HG03565 (cell line): ENCODE measurements around the gene AKAP1.
"Not testable (repeated sequence)": the region's sequence is repeated elsewhere in the genome, so short reads cannot be mapped to it uniquely, and the experiment has no call there.

ENCODE experiments used
- ATAC-seq: cut with Tn5 transposase; IDR thresholded peaks from one replicate; pipeline ENCODE4 v1.9.1; 2021; ENCODE audit warnings: mild to moderate bottlenecking, moderate library complexity; ENCODE audit not compliant: unreplicated experiment

Gene AKAP1

GRCh38 chr17:57075785-57076184, 9.3 kb upstream of the AKAP1 start:
- ATAC-seq, result no peak

GRCh38 chr17:57077000-57077399, 8.0 kb upstream of the AKAP1 start:
- no peak for ATAC-seq

- no peak for ATAC-seq
Measured at GRCh38 chr17:57078274-57078673, 6.8 kb upstream of the AKAP1 start.

- ATAC-seq, result no peak
Measured at GRCh38 chr17:57080718-57081117, 4.3 kb upstream of the AKAP1 start.

GRCh38 chr17:57082441-57082840, 2.6 kb upstream of the AKAP1 start:
- ATAC-seq, result no peak

- ATAC-seq, result no peak
Measured at GRCh38 chr17:57084361-57084801, 665 bp upstream of the AKAP1 start.

- ATAC-seq, result peak; percentile 15
Measured at GRCh38 chr17:57085448-57086068, 512 bp downstream of the AKAP1 start.

- no peak for ATAC-seq
Measured at GRCh38 chr17:57086069-57086930, 1.3 kb downstream of the AKAP1 start.

GRCh38 chr17:57088298-57088697, 3.3 kb downstream of the AKAP1 start:
- no peak for ATAC-seq

GRCh38 chr17:57089391-57089790, 4.3 kb downstream of the AKAP1 start:
- ATAC-seq, result no peak

- ATAC-seq, result no peak
Measured at GRCh38 chr17:57090560-57091185, 5.6 kb downstream of the AKAP1 start.

- ATAC-seq, result no peak
Measured at GRCh38 chr17:57091186-57091618, 6.2 kb downstream of the AKAP1 start.

GRCh38 chr17:57092171-57092570, 7.1 kb downstream of the AKAP1 start:
- peak; percentile 30 for ATAC-seq

GRCh38 chr17:57092779-57093178, 7.7 kb downstream of the AKAP1 start:
- ATAC-seq, result no peak

GRCh38 chr17:57096472-57097202, 11.6 kb downstream of the AKAP1 start:
- ATAC-seq, result no peak

GRCh38 chr17:57097832-57098421, 12.9 kb downstream of the AKAP1 start:
- ATAC-seq, result no peak

GRCh38 chr17:57099165-57099564, 14.1 kb downstream of the AKAP1 start:
- no peak for ATAC-seq

GRCh38 chr17:57102122-57102521, 17.1 kb downstream of the AKAP1 start:
- ATAC-seq, result no peak

- ATAC-seq, result not testable (repeated sequence)
Measured at GRCh38 chr17:57102660-57103059, 17.6 kb downstream of the AKAP1 start.

- ATAC-seq, result no peak
Measured at GRCh38 chr17:57104461-57105175, 19.6 kb downstream of the AKAP1 start.
